Upper lobe of left lung (tissue), 6 donors: ENCODE measurements around the gene KRAS. TPM values are rescaled to one million over a fixed set of nuclear protein-coding genes. Genes with fewer than 3 reads are reported as not detected.

Experiments used
- ATAC-seq, 2 donors: fragments of 200-7000 bp; cut with Tn5 transposase; one replicate each; pipeline ENCODE4 v1.9.1; 2022; ENCODE audit warnings: mild to moderate bottlenecking in 2 of 2, moderate library complexity in 2 of 2; ENCODE audit not compliant: low FRiP score in 2 of 2
- DNase-seq, 2 donors: peaks; one replicate each; pipeline ENCODE4 v3.0.0-alpha.2; 2019 to 2020
- H3K27ac ChIP-seq, 4 donors: fragments of 200-600 bp; sonication (generic); one replicate each; pipeline ENCODE4 v1.5.1; 2016 to 2019
- H3K27me3 ChIP-seq, 4 donors: fragments of 200-600 bp; sonication (generic); one replicate each; pipeline ENCODE4 v1.5.1; 2017 to 2019
- H3K36me3 ChIP-seq, 4 donors: fragments of 200-600 bp; sonication (generic); one replicate each; pipeline ENCODE4 v1.5.1; 2016 to 2019
- H3K4me1 ChIP-seq, 4 donors: fragments of 200-600 bp; sonication (generic); one replicate each; pipeline ENCODE4 v1.5.1; 2018 to 2019
- H3K4me3 ChIP-seq, 4 donors: fragments of 200-600 bp; sonication (generic); one replicate each; pipeline ENCODE4 v1.5.1; 2017 to 2019; ENCODE audit warnings: mild to moderate bottlenecking in 2 of 4, moderate library complexity in 1 of 4
- H3K9me3 ChIP-seq, 4 donors: fragments of 200-600 bp; sonication (generic); one replicate each; pipeline ENCODE4 v1.5.1; 2018 to 2019
- EP300 ChIP-seq, 4 donors: sonication (generic); formaldehyde crosslinking; IDR thresholded peaks; one replicate each; pipeline ENCODE4 v1.5.1; 2017; ENCODE audit warnings: antibody characterized with exemption in 4 of 4, control low read depth in 2 of 4
- POLR2A ChIP-seq, 4 donors: fragments of 450-650 bp; IDR thresholded peaks; one replicate each; pipeline ENCODE4 v1.5.1; 2016 to 2017; ENCODE audit warnings: antibody characterized with exemption in 4 of 4, mild to moderate bottlenecking in 2 of 4
- POLR2AphosphoS5 ChIP-seq, 2 donors: sonication (generic); formaldehyde crosslinking; IDR thresholded peaks; one replicate each; pipeline ENCODE4 v1.5.1; 2017; ENCODE audit warnings: antibody characterized with exemption in 2 of 2
- WGBS, 2 donors: methylation state at CpG; one replicate each; pipeline ENCODE4 v1.1.5; 2017 to 2018; 5-methylcytosine and 5-hydroxymethylcytosine counted together
- total RNA-seq, 6 donors: library from RNA; depleted of rRNA in 4 of 6; stranded (reverse); fragments of >200 nt in 4 of 6; gene quantifications; one replicate each; pipeline versions ENCODE4 v1.1.0 to v1.2.1, GENCODE V29; 2016 to 2021
- TF ChIP-seq, protein P1 (sequence below), 6 experiments: fragments of 450-650 bp in 4 of 6; fragments of 200-600 bp in 2 of 6; sonication (generic) in 2 of 6; IDR thresholded peaks; one replicate each; pipeline ENCODE4 v1.5.1; 2016 to 2019; ENCODE audit warnings: antibody characterized with exemption in 6 of 6
- donor health status: DM: no; HTN: no; CAD: no; lungs with moderate emphysema.
- donor health status: DM: no; HTN: yes; CAD: no; lungs with severe emphysema.

The KRAS gene
- total RNA-seq, 6 donors from 2014 or later = 10.4 to 32.9 (median 20.6) TPM

DNA sequence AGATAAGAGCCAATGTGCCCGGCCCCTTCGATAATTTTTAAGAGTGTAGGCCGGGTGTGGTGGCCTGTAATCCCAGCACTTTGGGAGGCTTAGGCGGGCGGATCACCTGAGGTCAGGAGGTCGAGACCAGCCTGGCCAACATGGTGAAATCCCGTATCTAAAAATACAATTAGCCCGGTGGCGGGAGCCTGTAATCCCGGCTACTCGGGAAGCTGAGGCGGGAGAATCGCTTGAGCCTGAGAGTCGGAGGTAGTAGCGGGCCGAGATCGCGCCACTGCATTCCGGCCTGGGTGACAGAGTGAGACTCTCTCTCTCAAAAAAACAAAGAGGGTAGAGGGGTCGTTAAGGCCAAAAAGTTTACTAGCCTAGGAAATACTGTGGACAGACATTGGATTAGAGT lies 2.6 kb downstream of the KRAS start:
- no peak for ATAC-seq
- Histone ChIP-seq H3K9me3 (no peaks in the 10 kb centered on the region), H3K36me3 (peaks cover 0 to 9% (median 0%) of the 10 kb centered on the region in 4 donors), H3K4me3 (no peak overlapping the region), H3K27ac (no peak overlapping the region), H3K4me1 (peaks cover 8 to 19% (median 11%) of the 10 kb centered on the region in 4 donors), H3K27me3 (no peaks in the 10 kb centered on the region)
- WGBS, 2 donors = 96 to 98% methylated on average over 20 of the region's 20 CpGs
- DNase-seq = no peak
- TF ChIP-seq POLR2AphosphoS5 (IDR thresholded peaks at IDR 0.05) (no peak), EP300 (IDR thresholded peaks at IDR 0.05) (no peak), POLR2A (IDR thresholded peaks at IDR 0.05) (no peak)
- TF ChIP-seq, protein P1, sequence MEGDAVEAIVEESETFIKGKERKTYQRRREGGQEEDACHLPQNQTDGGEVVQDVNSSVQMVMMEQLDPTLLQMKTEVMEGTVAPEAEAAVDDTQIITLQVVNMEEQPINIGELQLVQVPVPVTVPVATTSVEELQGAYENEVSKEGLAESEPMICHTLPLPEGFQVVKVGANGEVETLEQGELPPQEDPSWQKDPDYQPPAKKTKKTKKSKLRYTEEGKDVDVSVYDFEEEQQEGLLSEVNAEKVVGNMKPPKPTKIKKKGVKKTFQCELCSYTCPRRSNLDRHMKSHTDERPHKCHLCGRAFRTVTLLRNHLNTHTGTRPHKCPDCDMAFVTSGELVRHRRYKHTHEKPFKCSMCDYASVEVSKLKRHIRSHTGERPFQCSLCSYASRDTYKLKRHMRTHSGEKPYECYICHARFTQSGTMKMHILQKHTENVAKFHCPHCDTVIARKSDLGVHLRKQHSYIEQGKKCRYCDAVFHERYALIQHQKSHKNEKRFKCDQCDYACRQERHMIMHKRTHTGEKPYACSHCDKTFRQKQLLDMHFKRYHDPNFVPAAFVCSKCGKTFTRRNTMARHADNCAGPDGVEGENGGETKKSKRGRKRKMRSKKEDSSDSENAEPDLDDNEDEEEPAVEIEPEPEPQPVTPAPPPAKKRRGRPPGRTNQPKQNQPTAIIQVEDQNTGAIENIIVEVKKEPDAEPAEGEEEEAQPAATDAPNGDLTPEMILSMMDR (IDR thresholded peaks at IDR 0.05) = no peak

DNA sequence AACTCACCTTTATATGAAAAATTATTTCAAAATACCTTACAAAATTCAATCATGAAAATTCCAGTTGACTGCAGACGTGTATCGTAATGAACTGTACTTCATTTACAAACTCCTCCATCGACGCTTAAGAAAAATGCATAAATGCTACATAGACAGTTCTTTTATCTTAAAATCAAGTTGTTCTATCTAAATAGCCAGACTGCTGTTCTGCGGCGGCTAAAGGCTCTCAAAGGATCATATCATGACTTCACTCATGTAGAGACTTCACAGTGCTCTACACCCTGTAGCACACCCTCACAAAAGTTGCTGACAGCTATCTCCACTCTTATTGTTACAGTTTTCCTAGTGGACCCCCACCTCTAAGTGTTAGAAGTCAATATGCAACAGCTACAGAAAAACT lies 5.2 kb downstream of the KRAS start:
- Histone ChIP-seq H3K36me3 (peaks cover 0 to 11% (median 0%) of the 10 kb centered on the region in 4 donors), H3K27ac (no peak overlapping the region), H3K27me3 (no peaks in the 10 kb centered on the region), H3K9me3 (no peaks in the 10 kb centered on the region), H3K4me3 (no peak overlapping the region), H3K4me1 (peaks cover 4 to 19% (median 9%) of the 10 kb centered on the region in 4 donors)
- ATAC-seq (no peak), DNase-seq (no peak)
- WGBS, 2 donors = 95% methylated on average over 6 of the region's 6 CpGs
- no peak for TF ChIP-seq POLR2A (IDR thresholded peaks at IDR 0.05)
- no peak for TF ChIP-seq POLR2AphosphoS5 (IDR thresholded peaks at IDR 0.05)
- TF ChIP-seq EP300 (IDR thresholded peaks at IDR 0.05) = no peak
- TF ChIP-seq, protein P1 (IDR thresholded peaks at IDR 0.05) = no peak

DNA sequence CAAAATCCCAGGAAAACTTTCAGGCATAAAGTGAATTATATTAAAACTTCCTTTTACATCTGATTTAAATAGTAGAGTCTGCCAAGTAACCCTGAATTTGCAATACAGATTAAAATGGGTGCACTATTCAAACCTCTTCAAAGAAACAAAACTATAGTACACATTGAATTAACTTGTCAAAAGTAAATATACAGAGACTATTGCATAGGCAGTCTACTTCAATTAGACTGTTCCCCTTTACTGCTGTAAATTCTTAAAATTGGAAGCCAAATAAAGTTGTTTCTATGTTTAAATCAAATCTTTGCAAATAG lies 7.1 kb downstream of the KRAS start:
- Histone ChIP-seq H3K4me1 (peaks cover 0 to 6% (median under 1%) of the 10 kb centered on the region in 4 donors), H3K36me3 (peaks cover 0 to 11% (median 0%) of the 10 kb centered on the region in 4 donors), H3K9me3 (no peaks in the 10 kb centered on the region), H3K27me3 (no peaks in the 10 kb centered on the region), H3K27ac (no peak overlapping the region), H3K4me3 (no peak overlapping the region)
- no peak for DNase-seq
- TF ChIP-seq POLR2A (IDR thresholded peaks at IDR 0.05) (no peak), EP300 (IDR thresholded peaks at IDR 0.05) (no peak), POLR2AphosphoS5 (IDR thresholded peaks at IDR 0.05) (no peak)
- TF ChIP-seq, protein P1 (IDR thresholded peaks at IDR 0.05) = no peak
- ATAC-seq = no peak

DNA sequence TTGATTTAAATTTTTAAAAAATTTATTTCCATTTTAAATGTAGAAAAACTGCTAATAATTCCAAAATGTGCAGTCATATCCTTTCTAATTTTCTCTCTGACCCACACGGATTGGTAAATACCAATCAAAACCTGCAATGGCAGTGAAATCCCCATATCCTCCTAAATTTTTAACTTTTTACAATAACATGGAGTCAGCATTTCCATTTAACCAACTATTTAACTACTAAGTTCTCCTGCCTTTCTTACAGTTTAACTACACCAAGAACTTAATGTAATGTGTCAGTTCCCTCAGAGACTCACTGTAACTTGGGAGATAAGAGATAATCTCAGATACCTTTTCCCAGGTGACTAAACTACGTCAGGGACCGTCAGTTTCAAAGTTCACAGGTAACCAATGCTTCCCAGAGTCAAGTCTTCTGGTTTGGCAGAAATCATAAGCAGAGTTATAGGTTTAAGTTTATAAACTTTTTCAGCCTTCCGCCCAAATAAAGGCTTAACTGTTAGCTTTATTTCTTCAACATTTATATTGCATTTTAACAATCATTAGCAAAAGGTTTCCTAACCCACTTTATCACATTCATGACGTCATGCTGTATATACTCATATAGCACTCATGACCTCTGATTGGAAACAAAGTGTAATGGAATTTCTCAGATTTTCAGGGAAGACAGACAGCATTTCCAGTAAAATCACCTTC lies 7.6 kb downstream of the KRAS start:
- Histone ChIP-seq H3K9me3 (no peaks in the 10 kb centered on the region), H3K36me3 (peaks cover 0 to 11% (median 0%) of the 10 kb centered on the region in 4 donors), H3K27me3 (no peaks in the 10 kb centered on the region), H3K4me1 (peaks cover 0 to 3% (median 0%) of the 10 kb centered on the region in 4 donors), H3K4me3 (no peak overlapping the region), H3K27ac (no peak overlapping the region)
- 77 to 85% methylated on average over 5 of the region's 5 CpGs for WGBS, 2 donors
- ATAC-seq (no peak), DNase-seq (no peak)
- TF ChIP-seq POLR2AphosphoS5 (IDR thresholded peaks at IDR 0.05) (no peak), POLR2A (IDR thresholded peaks at IDR 0.05) (no peak), EP300 (IDR thresholded peaks at IDR 0.05) (no peak)
- TF ChIP-seq, protein P1 (IDR thresholded peaks at IDR 0.05) = no peak
